GM19328 (cell line): ENCODE results near the gene ITGB3BP.
"Not testable (repeated sequence)": the region's sequence is repeated elsewhere in the genome, so short reads cannot be mapped to it uniquely, and the experiment has no call there.

Experiments
- ATAC-seq: cut with Tn5 transposase; IDR thresholded peaks from one replicate; pipeline ENCODE4 v1.9.1; 2021; ENCODE audit warnings: mild to moderate bottlenecking, moderate library complexity; ENCODE audit not compliant: unreplicated experiment

Gene ITGB3BP

DNA sequence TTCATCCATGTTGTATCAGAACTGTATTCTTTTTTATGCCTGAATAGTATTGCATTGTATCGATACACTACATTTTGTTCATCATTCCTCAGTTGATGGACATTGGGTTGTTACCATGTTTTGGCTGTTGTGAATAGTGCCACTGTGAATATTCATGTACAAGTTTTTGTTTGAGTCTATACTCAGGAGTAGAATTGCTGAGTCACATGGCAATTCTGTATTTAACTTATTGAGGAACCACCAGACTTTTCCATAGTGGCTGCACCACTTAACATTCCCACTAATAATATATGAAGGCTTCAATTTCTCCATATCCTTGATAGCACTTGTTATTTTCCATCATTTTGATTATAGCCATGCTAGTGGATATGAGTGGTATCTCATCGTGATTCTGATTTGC lies 99.4 kb downstream of the ITGB3BP start:
- no peak for ATAC-seq

- not testable (repeated sequence) for ATAC-seq
Measured at GRCh38 chr1:63420746-63421145, 102.3 kb downstream of the ITGB3BP start.

GRCh38 chr1:63418101-63418500 lies 104.9 kb downstream of the ITGB3BP start:
- no peak for ATAC-seq

- ATAC-seq, result no peak
Measured at GRCh38 chr1:63414691-63415365, 108.2 kb downstream of the ITGB3BP start.

- ATAC-seq, result no peak
Measured at GRCh38 chr1:63413394-63413793, 109.6 kb downstream of the ITGB3BP start.

GRCh38 chr1:63411066-63411465 lies 112.0 kb downstream of the ITGB3BP start:
- ATAC-seq, result no peak

DNA sequence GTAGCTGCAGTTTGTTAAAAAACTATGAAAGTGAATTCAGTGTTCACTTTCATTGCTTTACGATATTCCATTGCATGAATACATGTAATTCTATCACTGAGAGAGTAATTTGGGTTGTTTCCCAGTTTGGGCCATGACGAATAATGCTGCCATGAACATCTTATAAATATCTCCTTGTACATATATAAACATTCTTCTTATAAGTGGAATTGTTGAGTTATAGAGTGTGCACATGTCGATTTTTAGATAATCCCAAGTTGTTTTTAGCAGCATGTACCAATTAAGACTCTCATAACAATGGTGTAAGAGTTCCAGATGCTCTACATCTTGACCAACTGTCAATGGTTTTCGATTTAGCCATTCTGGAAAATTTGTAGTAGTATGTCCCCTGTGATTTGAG lies 114.7 kb downstream of the ITGB3BP start:
- no peak for ATAC-seq

- no peak for ATAC-seq
Measured at GRCh38 chr1:63407002-63407401, 116.0 kb downstream of the ITGB3BP start.

- no peak for ATAC-seq
Measured at GRCh38 chr1:63405987-63406386, 117.0 kb downstream of the ITGB3BP start.

DNA sequence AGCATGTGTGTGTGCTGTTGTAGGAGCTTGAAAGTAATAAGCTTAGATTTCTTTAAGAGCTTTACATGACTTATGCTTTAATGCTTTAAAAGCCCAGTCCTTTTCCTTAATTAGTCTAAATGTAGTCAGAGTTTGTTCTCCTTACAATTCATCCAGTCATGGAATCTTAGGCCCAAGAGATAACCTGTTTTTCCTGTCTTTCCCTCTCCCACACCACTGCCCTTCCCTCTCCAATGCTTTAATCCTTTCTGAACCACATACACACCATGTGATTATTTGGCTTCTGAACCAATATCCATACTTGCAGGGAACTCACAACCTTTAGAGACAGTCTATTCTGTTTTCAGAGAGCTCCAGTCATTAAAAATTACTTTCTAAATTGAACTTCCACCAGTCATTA lies 118.0 kb downstream of the ITGB3BP start:
- no peak for ATAC-seq

GRCh38 chr1:63403386-63403785 lies 119.6 kb downstream of the ITGB3BP start:
- no peak for ATAC-seq

DNA sequence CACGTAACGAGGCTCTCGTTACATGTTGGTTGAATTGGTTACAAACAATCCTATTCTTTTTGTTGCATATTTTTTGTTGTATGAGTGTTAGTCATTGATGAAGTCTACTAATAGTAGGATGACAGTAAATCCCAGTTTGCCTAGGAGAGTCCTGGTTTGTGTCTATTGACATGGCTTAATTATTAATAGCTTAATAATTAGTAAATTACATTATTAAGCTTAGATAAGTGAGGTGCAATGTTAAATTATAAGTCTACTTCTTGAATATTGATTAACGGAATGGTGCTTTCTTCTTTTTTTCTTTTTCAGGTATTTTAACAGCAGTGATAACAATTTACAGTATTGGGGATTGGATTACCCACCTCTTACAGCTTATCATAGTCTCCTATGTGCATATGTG lies 121.1 kb downstream of the ITGB3BP start:
- no peak for ATAC-seq
